ENCODE results near the gene DUSP1. TPM values are rescaled to one million over a fixed set of nuclear protein-coding genes. Genes with fewer than 3 reads are reported as not detected.

Gene DUSP1
- total RNA-seq, 1 donor from 2014 or later: 294 TPM

DNA sequence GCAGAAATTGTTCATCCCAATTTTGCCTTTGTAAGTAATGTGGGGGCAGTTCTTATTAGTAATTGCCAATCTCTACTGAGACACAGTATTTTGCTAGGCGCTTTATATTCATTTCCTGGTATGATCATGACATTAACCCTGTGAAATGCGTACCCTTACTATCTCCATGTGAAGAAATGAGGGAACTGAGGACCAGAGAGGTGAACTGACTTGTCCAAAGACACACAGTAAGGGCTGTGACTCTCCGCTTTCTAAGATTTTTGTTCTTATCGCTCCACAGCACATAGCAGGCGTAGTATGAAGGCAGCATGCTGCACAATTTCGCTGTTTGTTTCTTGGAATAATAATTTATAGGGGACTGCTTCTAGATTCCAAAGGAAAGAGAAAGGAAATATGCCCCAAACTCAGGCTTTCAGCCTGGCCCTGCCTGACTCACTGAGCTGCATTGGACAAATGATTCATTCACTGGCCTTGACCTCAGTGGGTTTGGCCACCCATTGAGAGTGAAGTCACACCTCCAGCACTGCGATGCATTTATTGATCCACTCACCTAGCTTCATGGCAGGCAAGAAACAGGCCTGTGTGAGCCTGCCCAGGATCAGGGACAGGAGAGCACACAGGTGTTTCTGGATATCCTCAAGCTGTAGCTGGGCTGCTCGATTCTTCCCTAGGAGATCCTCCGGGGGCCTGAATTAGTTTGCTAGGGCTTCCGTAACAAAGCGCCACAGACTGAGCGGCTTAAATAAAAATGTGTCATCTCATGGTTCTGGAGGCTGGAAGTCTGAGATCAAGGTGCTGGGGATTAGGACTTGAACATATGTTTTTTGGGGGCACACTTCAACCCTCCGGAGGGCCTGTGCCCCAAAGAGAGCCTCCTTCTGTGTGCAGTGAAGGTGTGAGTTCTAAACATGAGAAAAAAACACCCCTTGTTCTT lies 7.2 kb upstream of the DUSP1 start:
- peak; percentile 92 for DNase-seq (ENCODE audit: low read depth)

- DNase-seq (ENCODE audit: low read depth): no peak
Observed at GRCh38 chr5:172776235-172776594, 5.2 kb upstream of the DUSP1 start.

- peak; percentile 94 for DNase-seq (ENCODE audit: low read depth)
Observed at GRCh38 chr5:172775326-172776234, 4.6 kb upstream of the DUSP1 start.

DNA sequence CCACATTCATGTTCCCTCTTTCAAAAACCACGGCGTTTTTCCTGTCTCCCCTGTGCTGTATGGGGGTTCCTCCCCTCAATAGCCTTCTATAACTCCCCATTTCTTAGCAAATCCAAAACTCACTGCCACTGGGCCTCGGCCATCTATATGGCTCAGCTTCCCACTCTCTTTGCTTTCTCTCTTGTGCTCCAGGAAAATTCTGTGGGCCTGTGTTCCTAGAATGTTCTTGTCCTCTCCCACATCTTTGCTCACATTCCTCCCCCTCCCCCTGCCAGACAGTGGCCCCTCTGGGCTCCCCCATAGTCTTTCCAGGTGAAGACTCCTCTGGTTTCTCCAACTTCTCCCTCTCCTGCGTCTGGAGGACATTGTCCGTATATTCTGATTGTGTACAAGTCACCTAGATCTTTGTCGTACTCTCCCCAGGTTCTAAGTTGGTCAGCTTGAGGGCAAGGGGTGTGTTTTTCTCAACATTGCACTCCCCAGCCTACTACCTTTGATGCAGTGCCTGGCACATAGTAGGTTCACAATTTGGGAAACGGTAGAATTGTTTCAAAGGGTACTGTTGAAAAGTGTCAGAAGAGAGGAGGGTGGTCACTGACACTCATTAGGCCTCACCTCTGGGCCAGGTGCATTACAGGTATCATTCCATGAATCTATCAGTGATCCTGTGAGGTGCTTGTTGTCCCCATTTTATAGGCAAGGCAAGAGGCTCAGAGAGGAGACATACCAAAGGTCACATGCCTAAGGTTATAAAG lies 3.7 kb upstream of the DUSP1 start:
- no peak for DNase-seq (ENCODE audit: low read depth)

- peak; percentile 40 for DNase-seq (ENCODE audit: low read depth)
Observed at GRCh38 chr5:172773481-172774469, 2.8 kb upstream of the DUSP1 start.

DNA sequence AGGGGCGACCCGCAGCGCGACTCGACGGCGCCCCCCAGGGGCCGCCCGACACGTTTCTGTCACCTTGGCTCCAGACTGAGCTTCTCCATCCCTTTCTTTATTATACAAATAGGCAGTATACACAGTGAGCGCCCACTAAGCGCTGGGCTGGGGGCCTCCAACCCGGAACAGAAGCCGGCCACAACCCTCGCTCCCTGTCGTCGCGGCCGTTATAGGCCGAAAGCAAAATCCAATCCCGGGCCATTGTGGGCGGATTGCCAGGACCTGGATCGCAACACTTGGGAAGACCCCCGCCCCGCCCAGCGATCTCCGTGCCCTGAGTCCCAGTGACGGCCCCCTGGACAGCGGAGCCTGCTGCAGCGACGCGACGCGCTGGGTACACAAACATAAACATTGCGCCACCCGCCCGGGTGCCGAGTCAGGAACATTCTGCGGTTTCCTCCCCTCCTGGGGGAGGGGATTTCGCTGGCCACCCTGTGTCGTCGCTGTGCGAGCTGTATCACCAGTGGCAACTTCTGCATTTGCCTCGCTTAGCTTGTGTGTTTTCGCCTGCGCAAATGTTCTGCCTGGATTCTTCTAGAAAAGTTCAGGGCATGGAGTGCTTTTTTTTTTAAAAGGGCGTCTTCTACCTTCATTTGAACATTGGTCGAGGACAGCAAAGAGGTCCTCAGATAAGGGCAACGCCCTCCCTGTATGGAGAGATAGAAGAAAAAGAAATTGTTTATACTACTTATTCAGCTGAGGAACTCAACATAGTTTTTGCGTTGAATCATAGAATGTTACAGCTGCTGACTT lies 1.3 kb upstream of the DUSP1 start:
- peak; percentile 95 for DNase-seq (ENCODE audit: low read depth)

- DNase-seq (ENCODE audit: low read depth): no peak
Observed at GRCh38 chr5:172771439-172772111, 580 bp upstream of the DUSP1 start.

GRCh38 chr5:172770374-172770674 lies 671 bp downstream of the DUSP1 start:
- DNase-seq (ENCODE audit: low read depth): no peak

GRCh38 chr5:172769616-172770373 lies 1.2 kb downstream of the DUSP1 start:
- DNase-seq (ENCODE audit: low read depth): no peak

GRCh38 chr5:172769342-172769615 lies 1.7 kb downstream of the DUSP1 start:
- no peak for DNase-seq (ENCODE audit: low read depth)

DNA sequence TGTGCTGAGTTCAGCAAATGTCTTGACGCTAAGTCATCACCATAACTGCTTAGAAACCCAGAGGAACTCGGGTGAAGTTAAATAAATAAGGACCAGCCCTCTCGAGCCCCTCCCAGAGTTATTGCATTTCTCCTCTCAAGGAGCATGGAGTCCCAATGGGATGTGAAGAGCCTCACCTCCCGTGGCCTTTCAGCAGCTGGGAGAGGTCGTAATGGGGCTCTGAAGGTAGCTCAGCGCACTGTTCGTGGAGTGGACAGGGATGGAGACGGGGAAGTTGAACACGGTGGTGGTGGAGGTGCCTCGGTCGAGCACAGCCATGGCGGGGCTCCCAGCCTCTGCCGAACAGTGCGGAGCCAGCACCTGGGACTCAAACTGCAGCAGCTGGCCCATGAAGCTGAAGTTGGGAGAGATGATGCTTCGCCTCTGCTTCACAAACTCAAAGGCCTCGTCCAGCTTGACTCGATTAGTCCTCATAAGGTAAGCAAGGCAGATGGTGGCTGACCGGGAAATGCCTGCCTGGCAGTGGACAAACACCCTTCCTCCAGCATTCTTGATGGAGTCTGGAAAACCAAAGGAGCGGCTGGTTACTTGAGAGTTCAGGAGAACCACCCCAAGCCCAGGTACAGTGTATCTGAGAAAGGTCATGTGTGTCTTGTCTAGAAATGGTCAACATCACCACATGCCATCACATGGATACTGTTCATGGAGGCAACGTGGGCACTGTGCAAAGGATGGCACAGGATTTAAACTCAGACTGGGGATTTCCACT lies 2.2 kb downstream of the DUSP1 start:
- DNase-seq (ENCODE audit: low read depth): peak; percentile 37

DNA sequence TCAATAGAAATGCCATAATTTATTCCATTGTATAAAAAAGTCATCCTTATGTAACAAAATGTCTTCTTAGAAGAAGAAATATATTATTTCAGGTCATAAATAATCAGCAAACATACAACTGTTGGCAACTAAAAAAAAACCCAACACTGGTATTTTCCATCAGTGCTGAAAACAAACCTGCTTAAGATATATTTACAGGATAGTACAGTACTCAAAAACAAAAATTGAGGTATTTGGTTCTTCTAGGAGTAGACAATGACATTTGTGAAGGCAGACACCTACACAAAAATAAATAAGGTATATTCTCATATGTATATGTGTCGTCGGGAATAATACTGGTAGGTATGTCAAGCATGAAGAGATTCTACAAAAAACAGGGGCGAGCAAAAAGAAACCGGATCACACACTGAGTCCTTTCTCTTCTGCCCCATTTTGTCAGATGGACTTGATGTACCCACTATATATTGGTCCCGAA lies 2.9 kb downstream of the DUSP1 start:
- DNase-seq (ENCODE audit: low read depth): peak; percentile 48

DNA sequence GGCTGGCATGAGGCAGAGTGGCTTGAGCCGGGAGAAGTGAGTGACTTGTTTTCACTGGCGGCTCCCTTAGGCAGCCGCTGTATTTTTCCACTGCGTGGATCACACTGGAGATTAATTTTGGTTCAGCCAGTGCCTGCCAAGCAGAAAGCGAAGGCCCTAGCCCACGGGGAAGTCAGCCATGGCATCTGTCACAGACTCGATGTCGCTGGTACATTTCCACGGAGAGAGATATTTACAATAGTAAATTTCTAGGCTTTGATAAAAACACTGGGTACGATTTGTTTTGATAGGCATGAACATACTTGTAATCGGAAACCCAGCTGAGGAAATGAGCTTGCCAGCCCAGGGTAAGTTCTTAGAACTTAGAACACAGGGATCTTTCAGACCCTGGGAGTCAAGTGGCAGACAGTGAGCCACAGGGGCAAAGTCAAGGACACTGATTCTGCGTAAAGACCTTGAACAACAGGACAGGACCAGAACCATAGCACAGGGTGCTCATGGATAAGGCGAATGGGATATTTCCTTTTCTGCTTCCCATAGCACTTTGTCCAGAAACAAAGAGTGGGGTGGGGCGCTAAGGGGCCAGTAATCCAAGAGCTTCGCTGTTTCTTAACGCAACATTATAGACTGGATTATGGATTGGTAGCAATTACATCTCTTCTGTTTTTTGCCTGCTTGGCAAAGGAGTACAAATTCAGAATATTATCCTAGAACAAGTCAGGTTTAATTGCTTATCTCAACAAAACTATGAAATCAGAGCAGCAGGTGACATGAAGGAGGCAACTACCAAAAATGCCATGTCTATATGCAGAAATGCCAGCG lies 4.5 kb downstream of the DUSP1 start:
- peak; percentile 98 for DNase-seq (ENCODE audit: low read depth)

- peak; percentile 98 for DNase-seq (ENCODE audit: low read depth)
Observed at GRCh38 chr5:172765766-172766286, 5.2 kb downstream of the DUSP1 start.

GRCh38 chr5:172764861-172765765 lies 5.9 kb downstream of the DUSP1 start:
- DNase-seq (ENCODE audit: low read depth): peak; percentile 100

GRCh38 chr5:172763120-172763464 lies 7.9 kb downstream of the DUSP1 start:
- DNase-seq (ENCODE audit: low read depth): no peak

All from renal cortical epithelial cell (primary cell).